GM12878 (cell line): ENCODE data around the gene TSC22D1.

Experiments
- CTCF ChIP-seq, 3 experiments: IDR thresholded peaks in 2 of 3; conservative IDR thresholded peaks in 1 of 3; 2 replicates each; pipeline ENCODE4 v1.5.1; 2011; ENCODE audit warnings: low read depth in 3 of 3, low read length in 3 of 3, mild to moderate bottlenecking in 3 of 3, control low read depth in 2 of 3, moderate library complexity in 2 of 3, inconsistent platforms in 1 of 3, mixed read lengths in 1 of 3; ENCODE audit not compliant: control insufficient read depth in 2 of 3, insufficient read depth in 1 of 3; ENCODE audit errors: extremely low read depth in 1 of 3
- EP300 ChIP-seq, 2 experiments: fragments of 150-350 bp in 1 of 2; IDR thresholded peaks; 2 replicates each; pipeline ENCODE4 v1.6.1; 2011 to 2012; ENCODE audit warnings: low read depth in 2 of 2, low read length in 2 of 2, borderline replicate concordance in 1 of 2, improper control_type of control experiment in 1 of 2, inconsistent platforms in 1 of 2; ENCODE audit not compliant: control insufficient read depth in 1 of 2
- FOXM1 ChIP-seq: IDR thresholded peaks from 2 replicates; pipeline ENCODE4 v1.6.1; 2012; ENCODE audit warnings: low read depth, mild to moderate bottlenecking, inconsistent platforms, low read length, moderate library complexity
- RFX5 ChIP-seq: IDR thresholded peaks from 2 replicates; pipeline ENCODE4 v1.6.1; 2011; ENCODE audit warnings: low read depth, low read length, improper control_type of control experiment

- TF ChIP-seq CTCF (IDR thresholded peaks at IDR 0.05 in 2 of 3, conservative IDR thresholded peaks at IDR 0.05 in 1 of 3; ENCODE audit: control insufficient read depth in 2 of 3, extremely low read depth in 1 of 3, insufficient read depth in 1 of 3, low read depth in 3 of 3, low read length in 3 of 3), result no peak
- no peak for TF ChIP-seq FOXM1
- TF ChIP-seq EP300 (IDR thresholded peaks at IDR 0.05; ENCODE audit: borderline replicate concordance in 1 of 2, control insufficient read depth in 1 of 2, low read depth in 2 of 2, low read length in 2 of 2), result no peak
- no peak for TF ChIP-seq RFX5
Observed at GRCh38 chr13:44609137-44609536, 33.0 kb upstream of the TSC22D1 start.
